HL-60 (cell line): Measurements from ENCODE around the gene MACROD1.

Source experiments
- CTCF ChIP-seq: IDR thresholded peaks from one replicate; pipeline ENCODE4 v1.5.1; 2011; ENCODE audit warnings: low read length, control low read depth, inconsistent platforms; ENCODE audit not compliant: insufficient read depth
- GABPA ChIP-seq: IDR thresholded peaks from 2 replicates; pipeline ENCODE4 v1.6.1; 2012; ENCODE audit warnings: low read depth
- POLR2AphosphoS5 ChIP-seq: IDR thresholded peaks from 2 replicates; pipeline ENCODE4 v1.6.1; 2012; ENCODE audit warnings: low read depth
- SPI1 ChIP-seq: IDR thresholded peaks from 2 replicates; pipeline ENCODE4 v1.6.1; 2012; ENCODE audit warnings: low read depth, mild to moderate bottlenecking, borderline replicate concordance

DNA sequence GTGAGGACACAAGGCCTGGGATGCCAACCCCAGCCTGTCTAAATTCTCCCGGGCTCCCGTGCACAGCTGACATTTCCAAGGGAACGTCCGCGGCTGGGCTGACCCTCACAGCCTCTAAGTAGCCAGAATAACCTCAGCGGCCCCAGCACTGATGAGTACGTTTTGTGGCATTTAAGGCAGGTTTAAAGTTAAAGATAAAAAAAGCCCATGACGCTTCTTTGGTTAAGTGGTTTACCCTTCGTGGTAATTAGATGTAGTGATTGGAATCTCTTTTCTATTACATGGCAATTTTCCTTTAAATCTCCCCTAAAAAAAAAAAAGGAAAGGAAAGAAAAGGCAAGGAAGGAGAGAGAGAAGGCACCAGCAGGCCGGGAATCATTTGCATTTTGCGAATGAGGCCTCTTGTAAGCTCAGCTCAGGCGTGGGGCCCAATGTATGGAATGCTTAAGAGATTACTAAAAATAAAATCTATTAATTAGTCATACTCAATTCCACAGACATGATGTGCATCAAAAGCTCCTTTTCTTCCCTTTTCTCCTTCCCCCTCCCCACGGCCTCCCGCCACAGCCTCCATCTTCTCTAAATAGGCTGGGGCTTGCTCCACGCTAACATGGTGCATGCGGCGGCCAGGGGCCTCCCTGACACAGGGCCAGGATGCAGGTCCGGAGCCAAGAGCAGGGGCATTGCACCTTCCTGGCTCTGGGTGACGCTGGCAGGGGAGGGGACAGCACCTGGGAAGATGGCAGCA lies 44.1 kb downstream of the MACROD1 start:
- TF ChIP-seq CTCF (no peak), POLR2AphosphoS5 (no peak), GABPA (no peak), SPI1 (no peak)
